ENCODE results near the gene B3GNT2.
"Not testable (repeated sequence)": the region's sequence is repeated elsewhere in the genome, so short reads cannot be mapped to it uniquely, and the experiment has no call there.

B3GNT2 gene

DNA sequence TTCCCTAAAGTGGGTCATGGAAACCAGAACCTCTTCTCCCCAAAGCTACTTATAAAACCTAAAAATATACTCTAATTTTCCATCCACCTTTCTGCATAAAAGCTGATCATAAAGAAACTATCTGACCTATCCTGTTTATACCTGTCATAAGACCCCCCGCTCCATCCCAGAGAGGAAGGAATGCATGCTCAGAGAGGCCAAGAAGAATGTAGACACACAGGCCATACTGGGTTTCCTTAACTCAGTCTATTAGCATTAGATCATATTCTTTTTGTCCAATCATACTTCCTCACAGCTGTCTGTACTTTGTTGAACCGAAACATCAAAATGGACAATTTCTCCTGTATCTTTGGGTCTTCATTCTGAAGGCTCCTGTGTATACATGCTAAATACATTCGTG is 52.3 kb downstream of the B3GNT2 start:
- DNase-seq, result no peak

DNA sequence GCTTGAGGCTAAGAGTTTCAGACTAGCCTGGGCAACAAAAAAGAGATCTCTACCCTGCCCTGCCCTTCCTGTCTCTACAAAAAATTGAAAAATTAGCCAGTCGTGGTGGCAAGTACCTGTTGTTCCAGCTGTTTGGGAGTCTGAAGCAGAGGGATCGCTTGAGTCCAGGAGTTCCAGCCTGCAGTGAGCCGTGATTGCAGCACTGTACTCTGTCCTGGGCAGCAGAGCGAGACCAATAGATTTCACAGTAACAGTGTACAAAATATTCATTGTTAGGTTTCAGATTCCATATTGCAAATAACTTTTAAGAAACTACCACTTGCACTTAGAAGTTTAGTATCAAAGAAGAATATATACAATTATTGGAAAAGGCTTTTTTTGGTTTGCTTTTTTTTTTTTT is 54.3 kb downstream of the B3GNT2 start:
- no peak for DNase-seq

DNA sequence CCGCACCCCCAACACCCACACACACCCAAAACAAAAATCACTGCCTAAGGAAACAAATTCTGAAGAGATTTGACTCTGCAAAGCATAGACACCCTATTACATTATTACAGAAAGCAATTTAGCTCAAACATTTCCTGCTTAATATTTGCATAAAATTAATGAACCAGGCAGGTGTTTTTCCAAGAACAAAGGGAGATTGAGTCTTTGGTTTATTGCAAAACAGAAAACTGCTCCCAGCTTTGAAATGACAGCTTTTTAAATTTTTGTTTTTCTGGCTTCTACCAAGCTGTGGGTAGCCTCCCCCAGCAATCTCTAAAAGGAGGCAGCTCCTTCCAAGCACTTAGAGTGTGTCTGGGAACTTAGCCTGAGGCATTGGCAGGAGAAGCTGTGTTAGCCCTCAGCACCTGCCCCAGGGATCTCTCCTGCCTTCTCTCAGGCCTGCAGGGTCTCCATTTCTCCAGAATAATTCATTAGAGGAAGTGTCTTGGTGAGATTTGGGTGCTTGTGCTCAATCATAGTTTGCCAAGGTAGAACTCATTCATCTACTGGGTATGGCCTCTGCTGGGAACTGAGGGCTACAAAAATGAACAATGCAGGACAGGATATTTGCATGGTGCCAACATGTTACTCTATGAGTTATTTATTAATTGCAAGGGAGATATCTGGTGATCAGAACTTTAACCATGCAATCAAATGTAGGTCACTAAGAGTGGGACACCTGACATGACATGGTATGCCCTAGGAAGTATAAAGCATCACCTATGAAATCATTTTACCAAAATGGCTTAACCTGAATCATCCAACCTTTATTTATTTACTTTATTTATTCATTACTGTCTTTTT is 58.7 kb downstream of the B3GNT2 start:
- DNase-seq, result no peak

DNA sequence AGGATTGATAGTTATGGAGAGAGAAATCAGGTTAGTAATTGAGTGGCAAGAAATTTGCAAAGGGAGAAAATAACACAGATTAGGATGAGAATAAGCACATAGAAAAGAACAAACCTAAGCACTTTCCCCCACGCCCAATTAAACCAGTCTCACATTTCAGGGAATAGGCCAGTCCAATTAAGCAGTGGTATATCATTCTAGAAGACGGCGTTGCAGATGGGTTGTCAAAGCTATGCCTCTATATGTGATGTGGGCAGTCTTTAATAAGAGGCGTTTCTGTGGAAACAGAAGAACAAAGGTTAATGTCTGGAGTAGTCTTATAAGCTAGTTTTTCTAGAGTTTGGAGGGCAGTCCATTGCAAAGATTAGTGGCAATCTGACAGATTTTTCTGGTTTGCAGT is 61.6 kb downstream of the B3GNT2 start:
- no peak for DNase-seq

DNA sequence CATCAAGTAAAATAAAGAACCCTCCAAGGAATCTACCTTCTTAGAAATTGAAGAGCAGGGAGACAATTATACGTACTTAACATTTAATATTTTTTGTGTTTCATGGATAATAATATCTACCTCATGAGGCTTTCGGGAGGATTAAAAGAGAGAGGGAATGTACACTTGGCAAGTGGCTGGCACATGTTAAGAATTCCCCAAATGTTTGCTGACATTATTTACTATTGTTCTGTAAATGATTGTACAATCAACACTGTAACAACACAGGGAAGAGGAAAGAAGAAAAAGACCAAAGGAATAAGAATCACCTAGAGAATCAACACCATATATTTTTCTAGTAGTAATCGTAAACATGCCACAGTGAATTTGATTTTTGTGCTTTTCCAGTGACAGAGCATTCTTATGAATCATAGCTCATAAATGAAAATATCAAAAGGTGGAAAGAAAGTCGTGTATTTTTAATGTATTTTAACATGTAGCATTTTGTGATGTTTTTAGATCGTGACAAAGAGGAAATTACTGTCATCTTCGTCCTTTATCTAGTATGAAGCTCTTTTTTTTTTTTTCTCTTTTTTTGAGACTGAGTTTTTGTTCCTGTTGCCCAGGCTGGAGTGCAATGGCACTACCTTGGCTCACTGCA is 67.3 kb downstream of the B3GNT2 start:
- DNase-seq, result no peak

DNA sequence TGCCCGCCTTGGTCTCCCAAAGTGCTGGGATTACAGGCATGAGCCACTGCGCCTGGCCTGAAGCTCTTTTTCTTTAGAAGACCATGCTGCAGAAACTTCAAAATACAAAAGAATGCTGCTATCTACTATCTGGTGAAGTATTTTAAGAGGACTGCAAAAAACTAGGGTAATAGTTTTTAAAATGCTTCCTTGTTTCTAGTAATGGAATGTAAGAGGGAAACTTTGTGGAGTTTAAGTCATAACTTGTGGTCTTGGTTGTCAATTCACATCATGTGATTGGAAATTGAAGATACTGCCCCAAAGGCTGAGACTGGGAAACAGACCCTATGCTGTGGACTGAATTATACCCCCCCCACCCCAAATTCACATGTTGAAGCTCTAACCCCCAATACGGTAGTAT is 68.3 kb downstream of the B3GNT2 start:
- DNase-seq, result no peak

DNA sequence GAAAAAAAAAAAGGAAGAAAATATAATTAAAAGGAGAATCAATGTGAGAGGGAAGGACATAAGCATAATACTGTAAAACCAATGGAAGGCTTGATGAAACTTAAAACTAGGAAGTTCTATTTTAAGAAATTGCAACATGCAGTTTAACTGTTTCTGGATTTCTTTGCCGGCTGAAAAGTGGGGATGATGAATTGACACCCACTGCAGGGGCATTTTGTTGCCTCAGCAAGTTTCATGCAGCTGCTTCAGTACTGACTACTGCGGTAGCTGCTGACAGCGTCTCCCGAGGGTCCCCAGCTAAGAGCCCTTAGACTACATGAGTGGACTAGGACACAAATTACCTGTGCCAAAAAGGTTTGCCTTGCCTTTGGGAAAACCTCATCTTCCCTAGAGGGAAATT is 69.2 kb downstream of the B3GNT2 start:
- DNase-seq, result no peak

DNA sequence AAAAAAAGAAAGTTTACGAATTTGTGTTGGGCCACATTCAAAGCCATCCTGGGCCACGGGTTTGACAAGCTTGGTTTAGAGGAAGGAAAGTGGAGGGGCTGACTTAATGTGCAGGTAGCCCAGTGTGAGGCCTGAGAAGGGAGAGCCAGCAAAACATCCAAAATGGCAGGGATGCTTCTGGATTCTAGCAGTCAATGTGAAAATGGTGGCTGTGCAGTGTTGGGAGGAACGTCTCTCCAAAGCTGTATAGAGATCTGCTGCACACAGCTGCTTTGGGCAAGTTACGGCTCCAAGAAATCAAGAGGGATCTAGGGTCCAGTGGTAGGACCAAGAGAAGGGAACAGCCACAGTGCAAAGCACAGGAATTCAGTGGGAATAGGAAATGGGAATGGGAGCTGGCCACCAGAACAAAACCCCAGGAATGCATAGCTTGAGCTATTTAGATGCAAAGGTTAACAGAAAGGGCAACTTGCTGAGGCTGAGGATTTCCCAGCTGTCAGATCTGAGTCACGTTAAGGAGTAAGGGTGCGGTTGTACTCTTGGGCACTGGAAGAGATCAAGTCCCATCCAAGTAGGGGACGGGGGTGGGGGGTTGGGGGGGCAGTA is 70.6 kb downstream of the B3GNT2 start:
- no peak for DNase-seq

DNA sequence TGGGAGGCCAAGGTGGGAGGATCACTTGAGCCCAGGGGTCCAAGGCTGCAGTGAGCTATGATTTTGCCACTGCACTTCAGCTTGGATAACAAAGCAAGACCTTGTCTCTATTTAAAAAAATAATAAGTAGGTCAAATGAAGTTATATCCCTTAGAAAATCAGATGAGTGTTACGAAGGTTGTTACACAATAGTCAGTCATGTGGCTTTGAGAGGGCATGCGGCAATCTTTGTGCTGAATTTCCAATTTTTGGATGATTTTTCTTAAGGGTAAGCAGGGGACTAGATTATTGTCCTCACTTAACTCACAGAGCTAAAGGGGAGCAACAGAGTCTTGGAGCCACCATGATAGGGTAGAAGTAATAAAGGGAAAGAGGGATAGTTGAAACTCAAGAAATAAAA is 71.8 kb downstream of the B3GNT2 start:
- no peak for DNase-seq

DNA sequence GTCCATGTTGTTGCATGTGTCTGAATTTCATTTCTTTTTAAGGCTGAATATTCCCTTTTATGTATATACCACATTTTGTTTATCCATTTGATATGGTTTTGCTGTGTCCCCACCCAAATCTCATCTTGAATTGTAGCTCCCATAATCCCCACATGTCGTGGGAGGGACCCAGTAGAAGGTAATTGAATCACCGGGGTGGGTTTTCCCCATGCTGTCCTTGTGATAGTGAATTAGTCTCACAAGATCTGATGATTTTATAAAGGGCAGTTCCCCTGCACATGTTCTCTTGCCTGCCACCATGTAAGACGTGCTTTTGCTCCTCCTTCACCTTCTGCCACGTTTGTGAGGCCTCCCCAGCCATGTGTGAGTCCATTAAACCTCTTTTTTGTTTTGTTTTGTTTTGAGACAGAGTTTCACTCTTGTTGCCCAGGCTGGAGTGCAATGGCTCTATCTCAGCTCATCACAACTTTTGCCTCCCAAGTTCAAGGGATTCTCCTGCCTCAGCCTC is 72.8 kb downstream of the B3GNT2 start:
- not testable (repeated sequence) for DNase-seq

DNA sequence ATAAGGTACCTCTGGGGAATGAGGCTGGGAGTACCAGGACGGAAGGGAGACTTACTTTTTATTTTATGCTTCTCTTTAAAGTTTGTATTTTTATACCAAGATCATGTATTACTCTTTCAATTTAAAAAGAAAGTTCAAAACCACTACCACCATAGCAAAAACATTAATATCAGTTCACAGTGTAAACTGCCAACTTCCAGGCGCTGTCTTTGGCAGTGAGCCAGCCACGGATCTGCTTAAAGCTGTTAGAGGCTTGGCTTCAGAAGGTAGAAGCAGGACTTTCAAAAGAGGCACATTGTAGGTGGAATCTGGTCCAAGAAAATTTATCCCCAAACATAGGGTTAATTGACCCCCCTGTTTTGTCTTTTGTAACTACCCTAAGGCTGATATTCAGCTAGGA is 74.8 kb downstream of the B3GNT2 start:
- DNase-seq, result peak; percentile 95

Data from hematopoietic multipotent progenitor cell treated with erythropoietin and hydrocortisone succinate and interleukin-3 and kit ligand, for 6 days (in vitro differentiated cells).